ENCODE measurements around the gene SORBS1. TPM values are rescaled to one million over a fixed set of nuclear protein-coding genes. Genes with fewer than 3 reads are reported as not detected.
A peak's percentile ranks its signal among the peaks of the same experiment; 100 is the strongest.

SORBS1 gene
- total and polyA plus RNA-seq, 9 of the 15 experiments (the other 6 are each of a cell fraction or from before 2014, with no cell fraction given), result 2.0 to 13.3 (median 6.5) TPM

DNA sequence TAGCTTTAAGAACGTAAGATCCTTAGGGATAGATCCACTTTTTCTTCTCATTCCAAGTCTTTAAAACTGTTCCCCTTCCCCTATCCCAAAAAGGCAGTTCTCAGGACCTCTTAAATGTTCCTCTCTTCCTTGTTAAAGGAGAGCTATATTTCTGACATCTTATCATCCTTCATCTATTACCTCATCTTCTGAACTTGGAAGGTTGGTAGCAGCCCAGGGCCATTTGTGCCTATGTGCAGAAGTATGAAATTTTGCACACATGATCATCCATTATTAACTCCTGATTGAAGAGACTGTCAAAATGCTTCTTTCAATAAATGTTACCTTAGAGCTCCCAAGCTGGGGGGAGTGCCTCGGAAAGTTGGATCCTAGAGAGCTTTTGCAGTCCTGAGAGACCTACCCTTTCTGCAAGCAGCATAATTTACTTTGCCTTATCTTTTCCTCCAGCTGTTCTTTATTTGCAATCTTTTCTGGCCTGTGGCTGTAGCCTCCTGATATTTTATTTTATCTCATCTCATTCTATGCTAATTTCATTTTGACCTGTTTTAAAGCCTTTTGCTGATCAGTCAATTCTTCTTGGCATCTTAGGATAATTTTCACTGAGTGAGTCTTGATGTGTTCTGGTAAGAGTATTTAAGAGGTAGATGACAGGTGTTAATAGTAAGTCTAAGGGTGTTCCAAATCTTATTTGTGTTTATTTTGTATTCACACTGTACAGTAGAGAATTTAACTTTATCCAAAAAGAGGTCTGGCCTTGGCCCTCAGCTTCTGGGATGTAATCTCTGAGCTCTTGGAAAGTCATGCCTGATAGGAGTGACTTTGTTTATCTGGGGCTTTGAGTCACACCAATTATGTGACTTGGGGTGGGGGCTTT is 135.3 kb downstream of the SORBS1 start (continued):
- TF ChIP-seq REST (IDR thresholded peaks at IDR 0.05; ENCODE audit: borderline replicate concordance), result no peak
- no peak for TF ChIP-seq REST (CRISPR knock-in tag; IDR thresholded peaks at IDR 0.05; ENCODE audit: low read depth)
- peak; percentile 71 for TF ChIP-seq FOSL1 (tag; conservative IDR thresholded peaks at IDR 0.05)
- TF ChIP-seq, protein P1, sequence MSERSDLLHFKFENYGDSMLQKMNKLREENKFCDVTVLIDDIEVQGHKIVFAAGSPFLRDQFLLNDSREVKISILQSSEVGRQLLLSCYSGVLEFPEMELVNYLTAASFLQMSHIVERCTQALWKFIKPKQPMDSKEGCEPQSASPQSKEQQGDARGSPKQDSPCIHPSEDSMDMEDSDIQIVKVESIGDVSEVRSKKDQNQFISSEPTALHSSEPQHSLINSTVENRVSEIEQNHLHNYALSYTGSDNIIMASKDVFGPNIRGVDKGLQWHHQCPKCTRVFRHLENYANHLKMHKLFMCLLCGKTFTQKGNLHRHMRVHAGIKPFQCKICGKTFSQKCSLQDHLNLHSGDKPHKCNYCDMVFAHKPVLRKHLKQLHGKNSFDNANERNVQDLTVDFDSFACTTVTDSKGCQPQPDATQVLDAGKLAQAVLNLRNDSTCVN (CRISPR knock-in tag; IDR thresholded peaks at IDR 0.05), result no peak
- TF ChIP-seq TBL1XR1 (IDR thresholded peaks at IDR 0.05; ENCODE audit: low read length in 2 of 2), result peak in 1 of 2 experiments; percentile 57; a peak in 1 of 4 replicates
- TF ChIP-seq HDAC1 (IDR thresholded peaks at IDR 0.05), result peak in 1 of 2 experiments; percentile 63; a peak in 2 of 4 replicates
- TF ChIP-seq TRIM28 (IDR thresholded peaks at IDR 0.05), result no peak
- TF ChIP-seq ZNF512 (tag; IDR thresholded peaks at IDR 0.05), result no peak
- TF ChIP-seq, protein P2, sequence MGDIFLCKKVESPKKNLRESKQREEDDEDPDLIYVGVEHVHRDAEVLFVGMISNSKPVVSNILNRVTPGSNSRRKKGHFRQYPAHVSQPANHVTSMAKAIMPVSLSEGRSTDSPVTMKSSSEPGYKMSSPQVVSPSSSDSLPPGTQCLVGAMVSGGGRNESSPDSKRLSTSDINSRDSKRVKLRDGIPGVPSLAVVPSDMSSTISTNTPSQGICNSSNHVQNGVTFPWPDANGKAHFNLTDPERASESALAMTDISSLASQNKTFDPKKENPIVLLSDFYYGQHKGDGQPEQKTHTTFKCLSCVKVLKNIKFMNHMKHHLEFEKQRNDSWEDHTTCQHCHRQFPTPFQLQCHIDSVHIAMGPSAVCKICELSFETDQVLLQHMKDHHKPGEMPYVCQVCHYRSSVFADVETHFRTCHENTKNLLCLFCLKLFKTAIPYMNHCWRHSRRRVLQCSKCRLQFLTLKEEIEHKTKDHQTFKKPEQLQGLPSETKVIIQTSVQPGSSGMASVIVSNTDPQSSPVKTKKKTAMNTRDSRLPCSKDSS (IDR thresholded peaks at IDR 0.05; ENCODE audit: low read depth, partially characterized antibody), result no peak
- TF ChIP-seq ZBTB1 (CRISPR knock-in tag; IDR thresholded peaks at IDR 0.05; ENCODE audit: borderline replicate concordance, low read depth), result no peak
- no peak for TF ChIP-seq ZNF445 (CRISPR knock-in tag; IDR thresholded peaks at IDR 0.05; ENCODE audit: low read depth)
- no peak for TF ChIP-seq ZNF717 (CRISPR knock-in tag; IDR thresholded peaks at IDR 0.05)
- no peak for TF ChIP-seq IRF2 (CRISPR knock-in tag; IDR thresholded peaks at IDR 0.05)
- no peak for TF ChIP-seq KDM4B (IDR thresholded peaks at IDR 0.05; ENCODE audit: borderline replicate concordance in 2 of 2, low read depth in 1 of 2)
- TF ChIP-seq TAL1 (IDR thresholded peaks at IDR 0.05), result peak; percentile 96
